HepG2 (cell line): Measurements from ENCODE around the gene CCDC83.

Experiments used
- U2AF1 ChIP-seq: fragments of 200-400 bp; formaldehyde crosslinking; optimal IDR thresholded peaks from 2 replicates; pipeline ENCODE3; 2017; ENCODE audit warnings: mild to moderate bottlenecking, low read depth, low read length
- XRCC5 ChIP-seq: fragments of 200-400 bp; formaldehyde crosslinking; optimal IDR thresholded peaks from 2 replicates; pipeline ENCODE3; 2017; ENCODE audit warnings: mild to moderate bottlenecking, low read length
- ZFP37 ChIP-seq: sonication (generic); formaldehyde crosslinking; IDR thresholded peaks from 2 replicates; pipeline ENCODE4 v1.4.0; 2020; ENCODE audit warnings: missing genetic modification reagents, borderline replicate concordance
- TF ChIP-seq, protein P1 (sequence below): IDR thresholded peaks from 2 replicates; pipeline ENCODE4 v1.6.1; 2016; ENCODE audit warnings: low read depth, control low read depth
- TF ChIP-seq, protein P2 (sequence below): sonication (generic); formaldehyde crosslinking; IDR thresholded peaks from 2 replicates; pipeline ENCODE4 v1.5.1; 2020; ENCODE audit warnings: missing genetic modification reagents, mild to moderate bottlenecking, borderline replicate concordance

DNA sequence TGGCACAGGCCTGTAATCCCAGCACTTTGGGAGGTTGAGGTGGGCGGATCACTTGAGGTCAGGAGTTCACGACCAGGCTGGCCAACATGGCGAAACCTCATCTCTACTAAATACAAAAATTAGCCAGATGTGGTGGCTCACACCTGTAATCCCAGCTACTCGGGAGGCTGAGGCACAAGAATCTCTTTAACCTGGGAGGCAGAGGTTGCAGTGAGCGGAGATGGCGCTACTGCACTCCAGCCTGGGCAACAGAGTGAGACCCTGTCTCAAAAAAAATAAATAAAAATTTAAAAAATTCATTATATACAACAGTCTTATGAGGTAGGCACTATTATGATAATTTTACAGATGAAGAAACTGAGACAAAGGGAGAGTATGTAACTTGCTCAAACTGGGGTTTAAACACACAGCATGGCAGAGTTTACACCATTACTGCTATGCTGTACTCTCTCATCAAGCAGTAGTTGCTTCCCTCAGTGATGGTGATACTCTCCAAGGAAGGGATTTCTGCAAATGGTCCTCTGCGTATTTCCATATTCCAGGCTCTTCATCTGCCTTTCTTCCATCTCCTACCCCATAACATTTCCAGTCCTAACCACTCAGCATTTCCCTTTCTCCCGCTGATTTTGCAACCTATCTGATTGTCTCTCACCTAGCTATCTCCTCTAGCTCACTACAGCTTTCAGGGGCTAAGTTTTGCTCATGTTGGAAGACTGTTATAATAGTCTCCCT is 95.3 kb downstream of the CCDC83 start:
- TF ChIP-seq ZFP37 (CRISPR knock-in tag) (no peak), U2AF1 (no peak), XRCC5 (no peak)
- TF ChIP-seq, protein P1, sequence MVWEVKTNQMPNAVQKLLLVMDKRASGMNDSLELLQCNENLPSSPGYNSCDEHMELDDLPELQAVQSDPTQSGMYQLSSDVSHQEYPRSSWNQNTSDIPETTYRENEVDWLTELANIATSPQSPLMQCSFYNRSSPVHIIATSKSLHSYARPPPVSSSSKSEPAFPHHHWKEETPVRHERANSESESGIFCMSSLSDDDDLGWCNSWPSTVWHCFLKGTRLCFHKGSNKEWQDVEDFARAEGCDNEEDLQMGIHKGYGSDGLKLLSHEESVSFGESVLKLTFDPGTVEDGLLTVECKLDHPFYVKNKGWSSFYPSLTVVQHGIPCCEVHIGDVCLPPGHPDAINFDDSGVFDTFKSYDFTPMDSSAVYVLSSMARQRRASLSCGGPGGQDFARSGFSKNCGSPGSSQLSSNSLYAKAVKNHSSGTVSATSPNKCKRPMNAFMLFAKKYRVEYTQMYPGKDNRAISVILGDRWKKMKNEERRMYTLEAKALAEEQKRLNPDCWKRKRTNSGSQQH, result no peak
- TF ChIP-seq, protein P2, sequence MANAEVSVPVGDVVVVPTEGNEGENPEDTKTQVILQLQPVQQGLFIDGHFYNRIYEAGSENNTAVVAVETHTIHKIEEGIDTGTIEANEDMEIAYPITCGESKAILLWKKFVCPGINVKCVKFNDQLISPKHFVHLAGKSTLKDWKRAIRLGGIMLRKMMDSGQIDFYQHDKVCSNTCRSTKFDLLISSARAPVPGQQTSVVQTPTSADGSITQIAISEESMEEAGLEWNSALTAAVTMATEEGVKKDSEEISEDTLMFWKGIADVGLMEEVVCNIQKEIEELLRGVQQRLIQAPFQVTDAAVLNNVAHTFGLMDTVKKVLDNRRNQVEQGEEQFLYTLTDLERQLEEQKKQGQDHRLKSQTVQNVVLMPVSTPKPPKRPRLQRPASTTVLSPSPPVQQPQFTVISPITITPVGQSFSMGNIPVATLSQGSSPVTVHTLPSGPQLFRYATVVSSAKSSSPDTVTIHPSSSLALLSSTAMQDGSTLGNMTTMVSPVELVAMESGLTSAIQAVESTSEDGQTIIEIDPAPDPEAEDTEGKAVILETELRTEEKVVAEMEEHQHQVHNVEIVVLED (CRISPR knock-in tag), result no peak
